Erythroblast (primary cell): Measurements from ENCODE around the gene ABHD12.

ENCODE experiments used
- GATA1 ChIP-seq: IDR thresholded peaks from 2 replicates; pipeline ENCODE4 v1.6.1; 2011; ENCODE audit warnings: low read depth, mild to moderate bottlenecking, control low read depth, low read length, moderate library complexity
- POLR2A ChIP-seq: IDR thresholded peaks from 2 replicates; pipeline ENCODE4 v1.6.1; 2011; ENCODE audit warnings: mild to moderate bottlenecking, low read length

DNA sequence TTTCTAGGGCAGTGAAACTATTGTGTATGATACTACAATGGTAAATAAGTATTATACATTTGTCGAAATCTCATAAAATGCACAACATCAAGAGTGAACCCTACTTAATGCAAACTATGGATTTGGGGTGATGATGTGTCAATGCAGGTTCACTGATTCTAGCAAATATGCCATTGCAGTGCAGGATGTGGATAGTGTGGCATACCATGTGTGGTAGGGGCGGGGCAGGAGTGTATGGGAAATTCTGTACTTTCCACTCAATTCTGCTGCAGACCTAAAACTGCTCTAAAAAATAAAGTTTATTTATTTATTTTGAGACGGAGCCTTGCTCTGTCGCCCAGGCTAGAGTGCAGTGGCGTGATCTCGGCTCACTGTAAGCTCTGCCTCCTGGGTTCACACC lies 44.3 kb downstream of the ABHD12 start:
- no peak for TF ChIP-seq POLR2A
- no peak for TF ChIP-seq GATA1
